Measurements from ENCODE around the gene CASP10.
"Not testable (repeated sequence)": the region's sequence is repeated elsewhere in the genome, so short reads cannot be mapped to it uniquely, and the experiment has no call there.

CASP10 gene

DNA sequence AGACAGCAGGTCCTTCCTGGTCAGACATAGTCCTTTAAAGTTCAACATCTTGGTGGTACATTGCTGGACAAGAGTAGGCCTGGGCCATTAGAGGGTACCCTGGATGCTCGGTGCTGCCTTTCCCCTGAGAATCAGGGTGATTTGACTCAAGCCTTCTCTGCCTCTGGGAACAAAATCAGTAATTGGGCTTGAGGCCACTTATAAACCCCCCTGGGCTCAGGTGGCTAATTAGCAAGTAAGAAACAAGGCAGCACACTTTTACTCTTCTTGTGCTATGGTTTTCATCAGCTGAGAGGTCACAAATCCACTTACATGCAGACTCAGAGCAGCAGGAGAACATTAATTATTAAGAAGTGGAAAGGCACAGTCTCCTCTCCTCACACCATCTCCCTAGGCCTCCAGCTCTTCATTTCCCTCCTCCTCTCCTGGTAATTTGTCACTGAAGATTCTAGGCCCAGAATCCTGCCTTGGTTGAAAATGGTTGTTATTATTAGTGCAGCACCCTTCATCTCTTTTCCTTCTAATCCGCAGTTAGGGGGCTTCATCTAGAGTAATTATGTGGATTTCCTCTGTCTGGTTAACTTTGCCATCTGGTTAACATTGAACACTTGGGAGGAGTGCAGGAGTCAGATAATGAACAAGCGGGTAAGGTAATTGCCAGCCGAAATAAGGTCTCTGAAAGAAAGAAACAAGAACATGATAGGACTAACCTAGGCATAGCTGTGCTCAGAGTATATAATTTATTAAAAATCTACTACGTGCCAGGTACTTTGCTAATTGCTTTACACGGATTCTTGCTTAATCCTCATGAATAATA, 29.7 kb upstream of the CASP10 start:
- intact Hi-C loops (cut with DNase I): loop anchor here (10.0 kb wide), 1 partner anchor 78 kb away; the partner anchor contains the start of genes HYCC2 and NDUFB3
- no peak for DNase-seq

DNA sequence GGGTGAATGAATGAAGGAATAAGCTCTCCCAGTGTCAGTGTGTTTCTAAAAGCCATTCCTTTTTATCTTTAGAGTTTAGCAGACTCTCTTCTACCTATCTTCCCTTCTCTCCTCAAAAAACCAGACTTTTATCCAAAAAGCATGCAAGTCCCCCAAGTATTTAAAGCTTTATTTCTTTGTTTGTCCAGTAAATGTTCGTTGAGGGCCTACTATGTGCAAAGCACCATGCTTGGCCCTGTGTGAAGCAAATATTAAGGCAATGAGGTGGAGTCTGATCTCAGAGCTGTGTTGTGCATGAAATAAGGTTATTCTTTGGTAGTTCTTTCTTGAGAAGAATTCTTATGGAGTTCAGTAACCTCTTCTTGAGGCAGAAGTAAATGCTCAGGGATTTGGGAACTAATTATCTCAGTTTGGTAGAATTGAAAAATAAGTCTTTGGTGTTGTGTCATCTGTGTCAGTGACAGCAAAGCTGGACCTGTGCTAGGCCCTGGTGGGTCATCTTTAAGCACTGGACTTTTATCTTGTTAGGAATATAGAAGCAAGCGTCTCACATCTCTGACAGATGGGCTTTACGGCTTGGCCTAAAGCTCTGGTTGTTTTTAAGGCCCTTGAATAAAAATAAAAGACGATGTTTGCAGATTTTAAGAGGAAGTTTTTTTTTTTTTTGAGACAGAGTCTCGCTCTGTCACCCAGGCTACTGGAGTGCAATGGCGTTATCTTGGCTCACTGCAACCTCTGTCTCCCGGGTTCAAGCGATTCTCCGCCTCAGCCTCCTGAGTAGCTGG, 28.1 kb upstream of the CASP10 start:
- intact Hi-C loops (cut with DNase I): loop anchor here (5.0 to 10.0 kb wide), 3 partner anchors 38 to 253 kb away; partner anchors contain the start of genes CFLAR, HYCC2 and NDUFB3
- DNase-seq: no peak

DNA sequence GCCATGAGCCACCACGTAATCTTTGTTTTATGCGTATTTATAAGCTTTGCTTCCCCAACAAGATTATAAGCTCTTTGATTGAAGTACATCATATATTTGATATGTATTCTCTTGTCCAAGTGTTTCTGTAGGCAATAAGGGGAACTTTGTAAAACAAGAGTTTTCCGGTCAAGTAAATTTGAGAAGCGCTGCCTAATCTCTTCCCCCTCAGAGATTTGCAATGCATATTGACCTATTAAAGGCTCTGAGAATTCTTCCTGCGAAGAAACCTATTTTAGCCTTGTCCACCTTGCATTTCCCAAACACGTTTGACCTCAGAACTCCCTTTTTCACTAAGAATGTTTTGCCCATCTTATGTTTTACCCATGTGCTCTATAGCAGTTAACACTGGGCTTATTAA, 26.9 kb upstream of the CASP10 start:
- DNase-seq: no peak
- intact Hi-C loops (cut with DNase I): loop anchor here (5.0 to 10.0 kb wide), 3 partner anchors 39 to 254 kb away; partner anchors contain the start of genes CFLAR, HYCC2 and NDUFB3

DNA sequence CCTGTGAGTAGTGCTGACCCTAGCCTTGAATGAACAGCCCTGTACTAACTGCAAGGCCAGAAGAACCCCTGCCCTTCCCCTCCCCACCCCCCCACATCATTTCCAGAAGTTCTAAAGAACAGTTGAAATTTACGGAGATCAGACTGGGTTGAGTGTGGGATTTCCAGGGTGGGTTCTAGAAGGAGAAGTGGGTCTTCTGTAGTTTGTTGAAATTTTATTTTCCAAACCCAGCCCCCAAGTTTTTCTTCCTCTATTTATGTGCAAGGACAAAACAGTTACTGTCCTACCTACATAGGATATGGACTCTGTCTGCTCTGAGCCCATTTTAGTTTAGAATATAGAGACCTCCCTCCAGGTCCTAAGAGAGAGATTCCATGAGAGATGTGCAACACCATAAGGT, 26.3 kb upstream of the CASP10 start:
- DNase-seq: no peak
- intact Hi-C loops (cut with DNase I): loop anchor here (5.0 to 10.0 kb wide), 3 partner anchors 39 to 254 kb away; partner anchors contain the start of genes CFLAR, HYCC2 and NDUFB3

DNA sequence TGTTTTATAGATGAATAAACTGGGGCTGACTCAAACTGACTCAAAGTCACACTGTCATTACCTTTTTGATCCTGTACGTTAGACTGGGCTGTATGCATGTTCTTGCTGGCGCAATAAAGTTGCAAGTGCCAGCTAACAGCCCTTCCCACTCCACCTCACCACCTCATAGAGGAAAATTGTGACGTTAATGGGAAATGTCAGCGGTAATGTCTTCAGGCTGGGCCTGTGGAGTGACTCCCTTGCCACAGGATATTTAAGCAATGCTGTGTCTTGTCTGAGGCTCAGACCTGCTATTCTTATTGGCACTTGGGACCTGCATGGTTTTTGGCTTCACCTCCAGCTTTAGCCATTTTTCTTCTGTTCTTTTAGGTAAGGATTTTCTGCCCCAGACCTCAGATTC, 25.2 kb upstream of the CASP10 start:
- intact Hi-C loops (cut with DNase I): loop anchor here (5.0 to 10.0 kb wide), 3 partner anchors 40 to 255 kb away; partner anchors contain the start of genes CFLAR, HYCC2 and NDUFB3
- no peak for DNase-seq

DNA sequence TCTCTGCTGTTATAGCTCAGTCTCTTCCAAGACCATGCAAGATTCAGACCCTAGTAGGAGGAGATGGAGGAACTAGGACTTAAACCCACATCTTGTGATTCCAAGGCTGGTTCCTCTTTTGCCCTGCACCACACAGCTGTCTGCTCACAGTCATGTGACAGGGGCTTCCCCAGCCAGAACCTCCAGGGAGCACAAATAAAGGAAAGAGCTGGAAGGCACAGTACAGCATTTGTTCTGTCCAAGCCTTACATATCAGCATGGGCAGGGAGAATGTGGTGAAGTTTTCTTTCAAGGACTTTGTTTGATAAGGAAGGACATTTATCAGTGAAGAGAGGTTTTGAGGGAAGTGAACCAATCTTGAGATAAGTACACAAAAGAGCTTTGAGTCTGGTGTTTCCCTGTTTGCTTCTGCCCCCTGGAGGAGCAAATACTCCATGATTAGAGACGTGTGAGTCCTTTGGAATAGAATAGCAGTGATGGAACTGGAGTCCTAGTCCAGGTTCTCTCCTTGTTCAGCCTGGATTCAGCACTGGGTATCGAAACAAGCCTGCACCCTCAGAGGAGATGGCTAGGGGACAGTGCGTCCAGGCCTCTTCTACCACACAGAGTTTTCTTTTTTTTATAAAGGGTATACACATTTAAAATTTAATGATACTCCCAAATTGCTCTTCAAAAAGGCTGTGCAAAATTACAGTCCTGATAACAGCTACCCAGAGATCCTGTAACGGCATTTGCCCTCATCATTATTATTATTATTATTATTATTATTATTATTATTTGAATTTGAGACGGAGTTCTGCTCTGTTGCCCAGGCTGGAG, 24.6 kb upstream of the CASP10 start:
- DNase-seq: peak; percentile 36 to 90 (median 74)
- intact Hi-C loops (cut with DNase I): loop anchor here (5.0 to 10.0 kb wide), 3 partner anchors 41 to 256 kb away; partner anchors contain the start of genes CFLAR, HYCC2 and NDUFB3

DNA sequence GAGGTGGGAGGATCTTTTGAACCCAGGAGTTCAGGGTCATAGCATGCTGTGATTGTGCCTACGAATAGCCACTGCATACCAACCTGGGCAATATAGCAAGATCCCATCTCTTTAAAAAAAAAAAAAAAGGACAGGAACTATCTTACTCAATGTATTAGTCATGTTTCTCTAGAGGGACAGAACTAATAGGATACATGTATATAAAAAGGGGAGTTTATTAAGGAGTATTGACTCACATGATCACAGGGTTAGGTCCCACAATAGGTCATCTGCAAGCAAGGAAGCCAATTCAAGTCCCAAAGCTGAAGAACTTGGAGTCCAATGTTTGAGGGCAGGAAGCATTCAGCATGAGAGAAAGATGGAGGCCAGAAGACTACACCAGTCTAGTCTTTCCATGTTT, 18.8 kb upstream of the CASP10 start:
- intact Hi-C loops (cut with DNase I): no loop called here
- DNase-seq: no peak

DNA sequence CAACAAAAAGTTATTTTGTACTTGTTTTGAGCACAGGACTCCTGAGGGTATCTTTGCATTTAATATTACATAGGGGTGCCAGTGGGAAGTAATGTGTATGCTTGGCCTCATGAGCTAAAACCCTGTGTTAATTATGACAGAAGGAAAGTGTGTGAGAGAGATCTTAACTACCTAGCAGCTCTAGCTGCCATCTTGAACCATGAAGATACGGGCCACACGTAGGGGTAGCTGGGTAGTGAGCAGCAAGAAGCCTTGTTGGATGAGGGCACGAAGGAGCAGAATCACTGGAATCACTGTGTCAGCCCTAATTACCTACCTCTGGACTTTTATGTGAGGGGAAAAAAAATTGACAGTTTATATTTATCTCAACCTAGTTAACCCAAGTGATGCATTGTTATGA, 15.4 kb upstream of the CASP10 start:
- intact Hi-C loops (cut with DNase I): no loop called here
- DNase-seq: no peak

DNA sequence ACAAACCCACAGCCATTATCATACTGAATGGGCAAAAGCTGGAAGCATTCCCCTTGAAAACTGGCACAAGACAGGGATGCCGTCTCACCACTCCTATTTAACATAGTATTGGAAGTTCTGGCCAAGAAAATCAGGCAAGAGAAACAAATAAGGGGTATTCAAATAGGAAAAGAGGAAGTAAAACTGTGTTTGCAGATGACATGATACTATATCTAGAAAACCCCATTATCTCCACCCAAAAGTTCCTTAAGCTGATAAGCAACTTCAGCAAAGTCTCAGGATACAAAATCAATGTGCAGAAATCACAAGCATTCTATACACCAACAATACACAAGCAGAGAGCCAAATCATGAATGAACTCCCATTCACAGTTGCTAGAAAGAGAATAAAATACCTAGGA, 14.4 kb upstream of the CASP10 start:
- DNase-seq; intact Hi-C loops (cut with DNase I): not testable (repeated sequence)

DNA sequence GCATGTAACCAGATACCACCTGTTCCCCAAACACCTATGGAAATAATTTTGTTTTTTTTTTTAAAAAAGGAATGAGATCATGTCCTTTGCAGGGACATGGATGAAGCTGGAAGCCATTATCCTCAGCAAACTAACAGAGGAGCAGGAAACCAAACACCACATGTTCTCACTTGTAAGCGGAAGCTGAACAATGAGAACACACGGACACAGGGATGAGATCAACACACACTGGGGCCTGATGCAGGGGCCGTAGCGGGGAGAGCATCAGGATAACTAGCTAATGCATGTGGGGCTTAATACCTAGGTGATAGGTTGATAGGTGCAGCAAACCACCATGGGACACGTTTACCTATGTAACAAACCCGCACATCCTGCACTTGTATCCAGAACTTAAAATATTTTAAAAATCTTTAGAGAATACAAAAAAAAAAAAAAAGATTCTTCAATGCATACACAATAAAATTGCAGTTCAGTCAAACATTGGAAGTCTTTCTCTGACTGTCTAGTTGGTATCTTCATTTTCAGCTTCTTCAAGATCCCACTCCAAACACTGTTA, 11.6 kb upstream of the CASP10 start:
- intact Hi-C loops (cut with DNase I): no loop called here
- DNase-seq: no peak

DNA sequence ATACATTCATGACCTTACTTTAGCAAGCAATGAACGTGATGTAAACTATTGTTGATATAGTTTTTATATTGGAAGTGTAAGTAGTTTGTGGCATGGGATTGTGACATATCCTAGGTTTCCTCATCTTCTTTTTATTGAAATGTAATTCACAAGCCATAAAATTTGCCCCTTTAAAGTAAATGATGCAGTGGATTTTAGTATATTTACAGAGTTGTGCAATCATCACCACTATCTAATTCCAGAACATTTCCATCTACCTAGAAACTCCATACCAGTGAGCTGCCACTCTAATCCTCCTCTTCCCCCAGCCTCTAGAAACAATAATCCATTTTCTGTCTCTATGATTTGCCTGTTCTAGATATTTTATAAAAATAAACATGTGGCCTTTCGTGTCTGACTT, 10.7 kb upstream of the CASP10 start:
- intact Hi-C loops (cut with DNase I): no loop called here
- DNase-seq: no peak

DNA sequence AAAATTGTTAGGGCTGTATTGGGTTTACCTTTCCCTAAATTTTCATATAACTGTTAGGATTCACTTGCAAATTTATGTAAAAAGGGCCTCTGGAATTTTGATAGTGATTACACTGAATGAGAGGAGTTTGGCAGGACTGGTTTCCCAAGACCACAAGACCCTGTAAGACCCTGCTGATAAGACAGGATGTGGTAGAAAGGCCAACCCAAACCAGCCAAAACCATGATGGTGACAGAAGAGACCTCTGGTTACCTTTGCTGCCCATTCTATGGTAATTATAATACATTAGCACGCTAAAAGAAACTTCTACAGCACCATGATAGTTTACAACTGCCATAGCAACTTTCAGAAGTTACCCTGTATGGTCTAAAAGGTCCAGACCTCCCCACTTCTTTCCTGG, 8.3 kb upstream of the CASP10 start:
- DNase-seq: no peak
- intact Hi-C loops (cut with DNase I): loop anchor here (5.0 kb wide), 1 partner anchor 272 kb away; no protein-coding TSS in a partner anchor

DNA sequence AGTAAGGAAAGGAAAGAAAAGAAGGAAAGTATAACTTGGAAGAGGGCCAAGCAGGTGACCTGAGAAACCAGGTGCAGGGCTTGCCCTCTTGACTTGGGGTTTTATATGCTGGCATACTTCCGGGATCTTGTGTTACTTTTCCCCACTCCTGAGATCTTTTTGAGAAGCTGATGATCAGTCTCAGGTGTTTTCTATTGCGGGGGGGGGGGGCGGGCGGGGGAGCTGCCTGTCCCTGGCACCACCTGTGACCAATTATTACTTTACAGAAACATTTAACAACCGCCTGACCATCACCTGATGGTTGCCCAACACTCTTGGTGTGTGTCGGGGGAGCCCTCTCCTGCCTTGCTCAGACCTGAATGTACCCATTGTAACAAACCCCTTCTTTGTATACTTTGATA, 6.9 kb upstream of the CASP10 start:
- intact Hi-C loops (cut with DNase I): loop anchor here (5.0 kb wide), 1 partner anchor 274 kb away; no protein-coding TSS in a partner anchor
- DNase-seq: no peak

DNA sequence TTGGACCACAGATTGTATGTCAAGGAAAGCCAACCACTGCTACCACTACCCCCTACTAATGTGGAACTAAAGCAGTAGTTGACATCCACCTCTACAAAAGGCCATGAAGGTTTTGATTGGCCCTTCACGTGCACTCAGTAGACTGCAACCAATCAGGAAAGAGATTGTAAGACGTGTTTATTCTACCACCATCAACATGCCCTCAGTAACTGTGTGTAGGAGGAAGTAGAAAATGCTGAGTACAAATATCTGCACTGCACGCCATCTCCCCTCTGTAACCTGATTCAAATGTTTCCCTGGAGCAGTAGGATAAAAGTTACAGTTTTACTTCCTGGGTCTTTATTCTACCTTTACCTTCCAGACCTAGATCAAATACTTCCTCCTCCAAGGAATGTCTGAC, 2.9 kb upstream of the CASP10 start:
- intact Hi-C loops (cut with DNase I): no loop called here
- no peak for DNase-seq

DNA sequence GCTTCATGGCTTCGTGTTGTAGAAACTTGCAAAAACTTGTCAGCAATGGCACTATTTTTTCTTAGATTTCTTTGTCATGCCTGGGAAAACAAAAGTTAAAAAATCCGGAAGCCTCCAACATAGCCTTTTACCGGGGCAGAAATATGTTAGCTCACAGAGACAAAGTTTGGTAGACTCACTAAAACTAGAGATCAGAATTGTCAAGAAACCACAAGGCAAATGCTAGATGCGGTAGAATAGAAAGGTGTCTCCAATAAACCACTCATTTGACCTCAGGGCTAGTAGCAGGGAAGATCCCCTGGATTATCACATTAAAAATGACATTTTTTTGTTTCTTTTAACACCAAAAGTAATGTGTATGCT, 405 bp downstream of the CASP10 start:
- DNase-seq: no peak
- intact Hi-C loops (cut with DNase I): no loop called here

DNA sequence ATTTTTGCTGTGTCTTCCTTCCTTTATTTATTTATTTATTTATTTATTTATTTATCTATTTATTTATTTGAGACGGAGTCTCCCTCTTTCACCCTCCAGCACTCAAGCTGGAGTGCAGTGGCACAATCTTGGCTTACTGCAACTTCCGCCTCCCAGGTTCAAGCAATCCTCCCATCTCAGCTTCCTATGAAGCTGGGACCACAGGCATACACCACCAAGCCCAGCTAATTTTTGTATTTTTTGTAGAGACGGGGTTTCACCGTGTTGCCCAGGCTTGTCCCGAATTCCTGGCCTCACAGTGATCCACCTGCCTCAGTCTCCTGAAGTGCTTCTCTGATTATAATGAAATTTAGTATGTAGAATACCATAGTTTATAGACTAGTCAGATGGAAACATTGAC, 894 bp downstream of the CASP10 start:
- intact Hi-C loops (cut with DNase I); DNase-seq: not testable (repeated sequence)

DNA sequence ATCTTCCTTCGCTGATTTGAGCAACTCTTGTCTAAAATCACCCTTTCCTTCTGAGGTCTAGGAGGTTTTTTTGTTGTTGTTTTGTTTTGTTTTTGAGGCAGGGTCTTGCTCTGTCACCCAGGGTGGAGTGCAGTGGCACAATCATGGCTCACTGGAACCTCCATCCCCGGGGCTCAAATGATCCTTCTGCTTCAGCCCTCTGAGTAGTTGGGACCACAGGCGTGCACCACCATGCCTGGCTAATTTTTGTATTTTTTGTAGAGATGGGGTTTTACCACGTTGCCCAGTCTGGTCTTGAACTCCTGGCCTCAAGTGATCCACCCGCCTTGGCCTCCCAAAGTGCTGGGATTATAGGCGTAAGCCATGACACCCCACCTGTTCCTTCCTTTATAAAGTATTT, 1.3 kb downstream of the CASP10 start:
- intact Hi-C loops (cut with DNase I); DNase-seq: not testable (repeated sequence)

DNA sequence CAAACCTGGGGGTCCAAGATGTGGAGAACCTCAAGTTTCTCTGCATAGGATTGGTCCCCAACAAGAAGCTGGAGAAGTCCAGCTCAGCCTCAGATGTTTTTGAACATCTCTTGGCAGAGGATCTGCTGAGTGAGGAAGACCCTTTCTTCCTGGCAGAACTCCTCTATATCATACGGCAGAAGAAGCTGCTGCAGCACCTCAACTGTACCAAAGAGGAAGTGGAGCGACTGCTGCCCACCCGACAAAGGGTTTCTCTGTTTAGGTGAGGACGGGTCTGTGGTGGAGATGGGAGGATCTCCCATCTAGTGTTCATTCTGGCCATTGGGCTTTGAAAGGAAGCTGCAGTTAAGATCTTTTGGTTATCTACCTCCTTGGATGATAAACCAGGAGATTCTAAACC, 2.9 kb downstream of the CASP10 start:
- intact Hi-C loops (cut with DNase I): no loop called here
- DNase-seq: no peak

DNA sequence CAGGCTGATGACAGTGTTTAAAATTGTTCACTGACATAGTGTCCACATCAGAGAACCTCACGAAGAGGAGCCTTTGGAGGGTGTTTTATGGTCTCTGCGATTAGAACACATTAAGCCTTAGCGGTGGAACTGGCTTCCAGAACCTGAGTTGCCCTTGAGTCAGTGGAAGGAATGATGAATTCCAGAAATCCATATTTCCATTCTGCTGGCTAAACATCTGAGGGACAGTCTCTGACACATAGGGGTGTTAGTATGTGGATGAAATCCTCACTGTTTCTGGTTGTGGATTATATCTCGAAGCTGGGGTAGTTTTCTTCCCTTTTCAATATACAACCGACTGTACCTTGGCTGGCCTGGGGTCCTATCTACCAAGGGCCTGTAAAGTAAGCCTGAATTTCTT, 4.0 kb downstream of the CASP10 start:
- intact Hi-C loops (cut with DNase I): no loop called here
- DNase-seq: no peak
